Measurements from ENCODE around the gene SAE1.
A peak's percentile ranks its signal among the peaks of the same experiment; 100 is the strongest.
"Not testable (repeated sequence)": the region's sequence is repeated elsewhere in the genome, so short reads cannot be mapped to it uniquely, and the experiment has no call there.

The SAE1 gene

GRCh38 chr19:47241919-47242577 lies 111.4 kb downstream of the SAE1 start:
- no peak for DNase-seq

- no peak for DNase-seq
These were observed 112.7 kb downstream of the SAE1 start for GRCh38 chr19:47243364-47243775.

DNA sequence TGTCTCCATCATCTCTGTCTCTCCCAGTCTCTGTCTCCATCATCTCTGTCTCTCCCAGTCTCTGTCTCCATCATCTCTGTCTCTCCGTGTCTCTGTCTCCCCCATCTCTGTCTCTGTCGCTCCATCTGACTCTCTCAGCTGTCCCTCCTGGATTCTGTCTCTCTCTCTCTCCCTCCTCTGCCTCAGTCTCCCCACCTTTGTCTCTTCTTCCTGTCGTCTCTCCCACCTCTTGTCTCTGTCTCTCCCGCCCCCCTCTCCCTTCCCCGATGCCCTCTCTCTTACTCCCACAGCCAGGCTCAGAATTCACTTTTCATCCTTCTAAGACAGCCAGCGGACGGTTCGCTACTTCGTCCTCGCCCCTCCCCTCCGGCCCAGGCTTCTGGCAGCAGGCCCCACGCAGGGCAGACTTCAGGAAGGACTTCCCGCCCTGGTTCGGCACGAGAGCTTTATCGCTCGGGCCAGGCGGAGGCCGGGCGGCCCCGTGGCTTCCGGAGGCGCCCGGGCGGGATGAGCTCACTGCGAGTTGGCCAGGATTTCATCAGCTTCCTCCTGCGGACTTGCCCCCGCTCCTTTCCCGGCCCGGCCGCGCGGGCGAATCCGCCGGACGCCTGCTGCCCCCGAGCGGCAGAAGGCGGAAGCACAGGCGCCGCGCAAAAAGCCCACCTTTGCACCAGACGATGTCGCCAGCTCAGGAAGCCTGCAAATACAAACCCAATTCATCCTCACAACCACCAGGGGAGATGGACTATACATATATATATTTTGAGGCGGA lies 113.3 kb downstream of the SAE1 start:
- peak; percentile 99 for DNase-seq

- peak; percentile 76 for DNase-seq
These were observed 116.8 kb downstream of the SAE1 start for GRCh38 chr19:47247308-47247990.

DNA sequence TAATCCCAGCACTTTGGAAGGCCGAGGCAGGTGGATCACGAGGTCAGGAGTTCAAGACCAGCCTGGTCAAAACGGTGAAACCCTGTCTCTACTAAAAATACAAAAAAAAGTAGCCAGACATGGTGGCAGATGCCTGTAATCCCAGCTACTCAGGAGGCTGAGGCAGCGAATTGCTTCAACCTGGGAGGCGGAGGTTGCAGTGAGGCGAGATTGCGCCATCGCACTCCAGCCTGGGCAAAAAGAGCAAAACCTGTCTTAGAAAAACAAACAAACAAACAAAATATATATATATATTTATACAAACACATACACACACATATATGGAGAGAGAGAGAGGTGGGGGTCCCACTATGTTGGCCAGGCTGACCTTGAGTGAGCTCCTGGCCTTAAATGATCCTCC lies 122.4 kb downstream of the SAE1 start:
- not testable (repeated sequence) for DNase-seq

DNA sequence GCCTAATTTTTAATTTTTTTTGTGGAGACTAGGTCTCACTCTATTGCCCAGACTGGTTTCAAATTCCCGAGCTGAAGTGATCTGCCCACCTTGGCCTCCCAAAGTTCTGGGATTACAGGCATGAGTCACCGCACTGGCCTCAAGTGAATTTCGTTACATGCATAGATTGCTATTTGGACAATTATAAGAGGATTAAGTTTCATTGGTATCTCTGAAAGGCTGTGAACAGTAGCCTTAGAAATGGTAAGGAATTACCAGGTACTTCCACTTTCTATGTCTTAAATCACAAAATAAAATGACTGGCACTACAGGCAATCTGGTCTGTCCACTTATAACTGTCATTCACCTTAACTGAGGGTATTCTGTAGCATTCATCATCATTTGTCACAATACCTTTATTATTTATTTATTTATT lies 122.8 kb downstream of the SAE1 start:
- peak; percentile 89 for DNase-seq

DNA sequence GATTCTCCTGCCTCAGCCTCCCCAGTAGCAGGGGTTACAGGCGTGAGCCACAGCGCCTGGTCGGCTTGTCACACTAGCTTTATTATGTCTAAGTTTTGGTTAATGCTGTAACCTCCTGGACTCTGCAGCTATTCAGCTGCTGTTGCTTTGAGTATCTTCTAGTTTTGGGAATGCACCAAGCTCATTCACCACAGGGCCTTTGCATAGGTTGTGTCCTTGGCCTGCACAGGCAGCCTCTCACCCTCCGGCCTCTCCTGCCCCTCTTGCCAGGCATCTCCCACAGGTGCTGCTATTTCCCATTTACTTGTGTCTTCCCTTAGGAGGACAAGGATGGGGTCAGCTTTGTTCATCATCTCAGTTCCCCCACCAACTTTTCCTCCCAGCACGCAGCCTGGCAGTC lies 123.3 kb downstream of the SAE1 start:
- no peak for DNase-seq

GRCh38 chr19:47255879-47256692 lies 125.5 kb downstream of the SAE1 start, which contains the start of gene CCDC9:
Gene CCDC9 (plus strand): TSS chr19:47256525. CDS start chr19:47258401, 1,876 bp downstream.
- peak; percentile 98 for DNase-seq

DNA sequence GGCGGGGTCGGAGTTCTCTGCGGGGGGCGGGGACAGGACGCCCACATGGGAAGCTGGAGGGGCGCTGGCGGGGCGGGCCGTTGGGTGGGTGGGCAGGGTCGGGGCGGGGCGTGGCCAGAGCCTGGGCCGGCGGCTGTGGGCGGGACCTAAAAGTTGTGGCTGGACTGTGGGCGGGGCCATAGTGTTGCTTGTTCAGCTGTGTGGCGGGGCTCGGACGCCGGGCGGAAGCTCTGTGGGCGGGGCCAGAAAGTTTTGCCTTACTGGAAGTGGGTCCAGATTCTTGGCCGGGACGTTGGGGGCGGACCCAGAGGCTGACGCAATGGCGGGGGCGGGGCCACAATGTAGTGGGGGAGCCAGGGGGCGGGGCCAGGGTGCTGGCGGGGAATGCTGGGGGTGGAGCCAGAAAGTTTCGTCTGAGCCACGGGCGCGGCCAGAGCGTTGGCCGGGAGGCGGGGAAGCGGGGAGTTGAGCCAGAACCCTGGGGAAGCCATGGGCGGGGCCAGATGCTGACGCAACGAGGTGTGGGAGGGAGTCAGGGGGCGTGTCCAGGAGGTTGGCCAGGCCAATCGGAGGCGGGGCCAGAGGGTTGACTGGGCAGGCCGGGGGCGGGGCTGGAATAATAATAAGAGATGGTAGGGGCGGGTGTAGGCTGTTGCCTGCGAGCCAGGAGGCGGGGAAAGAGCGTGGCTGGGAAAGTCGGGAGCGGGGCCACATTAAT lies 126.2 kb downstream of the SAE1 start:
- DNase-seq: peak; percentile 99

DNA sequence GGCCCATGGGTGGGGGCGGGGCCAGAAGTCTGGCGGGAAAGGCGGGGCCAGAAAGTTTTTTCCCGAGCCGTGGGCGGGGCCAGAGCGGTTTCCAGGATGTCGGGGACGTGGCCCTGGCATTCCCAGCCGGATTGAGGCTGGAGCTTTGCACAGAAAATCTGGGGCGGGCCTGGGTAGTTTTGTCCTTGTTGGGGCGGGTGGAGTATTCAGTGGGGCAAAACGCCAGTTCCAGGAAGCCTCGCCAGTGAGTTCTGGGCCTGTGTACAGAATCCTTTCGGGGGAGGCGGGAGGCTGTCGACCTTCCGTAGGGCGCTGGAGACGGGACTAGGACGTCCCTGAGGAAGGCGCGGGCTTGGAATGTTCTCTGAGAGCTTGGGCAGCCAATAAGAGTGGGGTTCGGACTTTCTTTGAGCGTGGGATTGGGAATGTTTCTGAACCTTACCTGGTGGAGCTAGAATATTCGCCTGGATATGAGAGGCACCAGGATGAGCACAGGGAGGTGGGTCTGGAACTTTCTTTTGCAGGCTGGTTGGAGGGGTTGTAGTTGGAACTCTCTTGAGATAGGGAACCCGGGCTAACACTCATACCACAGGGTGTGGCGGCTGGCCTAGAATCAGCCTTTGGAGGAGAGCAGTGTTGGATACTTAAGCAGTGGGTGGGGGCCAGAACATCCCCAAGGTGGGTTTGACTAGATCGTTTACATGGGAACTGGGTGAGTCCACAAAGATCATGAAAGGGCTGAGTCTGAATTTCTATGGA lies 127.0 kb downstream of the SAE1 start:
- DNase-seq: no peak

- no peak for DNase-seq
These were observed 127.8 kb downstream of the SAE1 start for GRCh38 chr19:47258434-47258833.

GRCh38 chr19:47258895-47259555 lies 128.4 kb downstream of the SAE1 start:
- no peak for DNase-seq

Measured in fibroblast of skin of scalp (primary cell).